ENCODE measurements around the gene FOXJ1. TPM values are rescaled to one million over a fixed set of nuclear protein-coding genes. Genes with fewer than 3 reads are reported as not detected.
A peak's percentile ranks its signal among the peaks of the same experiment; 100 is the strongest.

FOXJ1 gene
- total and polyA plus RNA-seq, 2 experiments from 2014 or later, result 0.12 to 0.18 TPM

DNA sequence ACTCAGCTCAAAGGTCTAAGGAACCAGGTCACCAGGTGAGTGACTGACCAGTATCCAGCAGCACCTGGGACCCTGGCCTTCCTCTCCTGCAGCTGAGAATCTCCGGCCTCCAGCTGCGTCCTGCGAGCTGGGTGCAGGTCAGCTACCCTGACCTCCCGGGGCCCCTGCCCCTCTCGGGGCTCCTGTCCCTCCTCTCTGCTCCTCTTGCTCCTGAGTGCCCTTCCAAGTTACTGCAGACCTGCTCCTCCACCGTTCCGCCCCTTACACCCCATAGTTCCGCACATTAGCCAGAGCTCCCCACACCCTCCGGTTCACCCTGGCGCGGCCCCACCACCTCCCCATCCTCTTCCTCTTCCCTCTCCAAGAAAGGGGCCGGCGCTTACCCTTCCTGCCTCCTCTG, 10.6 kb downstream of the FOXJ1 start:
- H3K36me3 ChIP-seq, result no peaks in the 10 kb centered on the region
- peaks cover 70% of the 10 kb centered on the region for H3K27me3 ChIP-seq
- H3K9me3 ChIP-seq (ENCODE audit: low read depth), result no peaks in the 10 kb centered on the region
- no peaks in the 10 kb centered on the region for H3K4me1 ChIP-seq (ENCODE audit: low read depth)
- H3K27ac ChIP-seq, result no peak overlapping the region
- TF ChIP-seq, protein P1, sequence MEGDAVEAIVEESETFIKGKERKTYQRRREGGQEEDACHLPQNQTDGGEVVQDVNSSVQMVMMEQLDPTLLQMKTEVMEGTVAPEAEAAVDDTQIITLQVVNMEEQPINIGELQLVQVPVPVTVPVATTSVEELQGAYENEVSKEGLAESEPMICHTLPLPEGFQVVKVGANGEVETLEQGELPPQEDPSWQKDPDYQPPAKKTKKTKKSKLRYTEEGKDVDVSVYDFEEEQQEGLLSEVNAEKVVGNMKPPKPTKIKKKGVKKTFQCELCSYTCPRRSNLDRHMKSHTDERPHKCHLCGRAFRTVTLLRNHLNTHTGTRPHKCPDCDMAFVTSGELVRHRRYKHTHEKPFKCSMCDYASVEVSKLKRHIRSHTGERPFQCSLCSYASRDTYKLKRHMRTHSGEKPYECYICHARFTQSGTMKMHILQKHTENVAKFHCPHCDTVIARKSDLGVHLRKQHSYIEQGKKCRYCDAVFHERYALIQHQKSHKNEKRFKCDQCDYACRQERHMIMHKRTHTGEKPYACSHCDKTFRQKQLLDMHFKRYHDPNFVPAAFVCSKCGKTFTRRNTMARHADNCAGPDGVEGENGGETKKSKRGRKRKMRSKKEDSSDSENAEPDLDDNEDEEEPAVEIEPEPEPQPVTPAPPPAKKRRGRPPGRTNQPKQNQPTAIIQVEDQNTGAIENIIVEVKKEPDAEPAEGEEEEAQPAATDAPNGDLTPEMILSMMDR (IDR thresholded peaks at IDR 0.05; ENCODE audit: low read depth, low read length), result no peak
- DNase-seq (ENCODE audit: low read depth in 1 of 2, low spot score in 1 of 2), result no peak
- no peak overlapping the region for H3K4me3 ChIP-seq

DNA sequence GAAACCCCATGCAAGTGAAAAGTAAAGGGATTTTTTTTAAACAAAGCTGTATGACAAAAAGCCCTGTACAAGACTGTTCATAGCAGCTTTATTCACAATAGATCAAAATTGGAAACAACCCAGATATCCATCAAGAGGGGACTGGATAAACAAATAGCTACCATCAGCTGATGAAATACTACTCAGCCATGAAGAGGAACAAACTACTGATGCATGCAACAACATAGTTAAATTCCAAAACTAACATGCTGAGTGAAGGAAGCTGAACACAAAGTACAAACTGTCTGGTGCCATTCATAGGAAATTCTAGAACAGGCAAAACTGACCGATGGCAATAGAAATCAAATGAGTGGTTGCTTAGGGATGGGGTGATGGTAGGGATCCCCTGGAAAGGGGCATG, 15.1 kb downstream of the FOXJ1 start:
- H3K9me3 ChIP-seq (ENCODE audit: low read depth), result no peaks in the 10 kb centered on the region
- no peaks in the 10 kb centered on the region for H3K4me1 ChIP-seq (ENCODE audit: low read depth)
- H3K27me3 ChIP-seq, result peaks cover 24% of the 10 kb centered on the region
- DNase-seq (ENCODE audit: low read depth in 1 of 2, low spot score in 1 of 2), result no peak
- no peak overlapping the region for H3K4me3 ChIP-seq
- TF ChIP-seq, protein P1 (IDR thresholded peaks at IDR 0.05; ENCODE audit: low read depth, low read length), result no peak
- no peaks in the 10 kb centered on the region for H3K36me3 ChIP-seq
- no peak overlapping the region for H3K27ac ChIP-seq

DNA sequence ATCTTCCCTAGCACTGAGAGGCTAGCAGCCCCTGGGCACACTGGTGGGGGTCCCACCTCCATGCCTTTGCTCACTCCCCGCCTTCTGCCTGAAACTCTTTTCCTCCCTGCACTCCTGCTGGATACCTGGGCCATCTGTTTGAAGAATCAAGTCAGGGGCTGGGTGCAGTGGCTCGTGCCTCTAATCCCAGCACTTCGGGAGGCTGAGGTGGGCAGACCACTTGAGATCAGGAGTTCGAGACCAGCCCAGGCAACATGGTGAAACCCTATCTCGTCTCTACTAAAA, 15.7 kb downstream of the FOXJ1 start:
- no peak overlapping the region for H3K27ac ChIP-seq
- no peaks in the 10 kb centered on the region for H3K36me3 ChIP-seq
- no peak for DNase-seq (ENCODE audit: low read depth in 1 of 2, low spot score in 1 of 2)
- peaks cover 19% of the 10 kb centered on the region for H3K27me3 ChIP-seq
- no peak overlapping the region for H3K4me3 ChIP-seq
- H3K4me1 ChIP-seq (ENCODE audit: low read depth), result no peaks in the 10 kb centered on the region
- TF ChIP-seq, protein P1 (IDR thresholded peaks at IDR 0.05; ENCODE audit: low read depth, low read length), result no peak
- no peaks in the 10 kb centered on the region for H3K9me3 ChIP-seq (ENCODE audit: low read depth)

DNA sequence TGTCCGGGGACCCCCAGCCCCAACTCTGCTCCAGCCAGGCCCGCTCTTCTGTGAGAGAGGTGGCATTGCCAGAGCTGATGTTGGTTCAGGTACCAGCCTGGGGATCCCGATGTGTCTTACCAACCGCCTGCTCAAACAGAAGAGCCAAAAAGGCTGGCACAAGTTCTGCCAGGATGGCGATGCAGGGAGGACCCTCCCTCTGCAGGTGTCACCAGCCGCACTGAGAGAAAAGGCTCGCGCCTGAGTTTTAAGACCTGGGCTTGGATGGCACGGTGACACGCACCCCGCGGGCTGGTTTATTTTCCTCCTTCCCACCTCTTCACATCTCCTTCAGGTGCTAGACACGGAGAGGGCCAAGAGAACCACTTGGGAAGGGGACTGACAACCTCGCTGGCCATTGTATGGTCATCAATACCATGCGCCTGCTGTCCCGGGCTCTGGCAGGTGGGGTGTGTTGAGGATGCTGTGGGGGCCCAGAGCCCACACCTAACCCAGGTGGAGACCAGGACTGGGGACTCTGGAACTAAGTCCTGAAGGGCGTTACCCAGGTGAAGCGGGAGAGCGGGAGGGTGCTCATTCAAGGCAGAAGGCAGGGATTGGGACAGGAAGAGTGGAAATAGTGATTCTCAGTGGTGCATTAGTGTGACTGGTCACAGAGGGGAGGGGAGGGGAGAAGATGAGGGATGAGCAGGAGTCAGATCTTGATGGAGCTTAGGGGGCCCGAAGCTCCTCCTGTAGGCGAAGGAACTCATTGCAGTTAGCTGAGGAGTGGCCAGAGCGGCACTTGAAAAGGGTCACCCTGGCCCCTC, 16.3 kb downstream of the FOXJ1 start:
- Histone ChIP-seq H3K4me1 (ENCODE audit: low read depth) (no peaks in the 10 kb centered on the region), H3K27ac (no peak overlapping the region), H3K9me3 (ENCODE audit: low read depth) (no peaks in the 10 kb centered on the region), H3K27me3 (peaks cover 13% of the 10 kb centered on the region), H3K4me3 (no peak overlapping the region), H3K36me3 (no peaks in the 10 kb centered on the region)
- TF ChIP-seq, protein P1 (IDR thresholded peaks at IDR 0.05; ENCODE audit: low read depth, low read length), result peak; percentile 41
- no peak for DNase-seq (ENCODE audit: low read depth in 1 of 2, low spot score in 1 of 2)

DNA sequence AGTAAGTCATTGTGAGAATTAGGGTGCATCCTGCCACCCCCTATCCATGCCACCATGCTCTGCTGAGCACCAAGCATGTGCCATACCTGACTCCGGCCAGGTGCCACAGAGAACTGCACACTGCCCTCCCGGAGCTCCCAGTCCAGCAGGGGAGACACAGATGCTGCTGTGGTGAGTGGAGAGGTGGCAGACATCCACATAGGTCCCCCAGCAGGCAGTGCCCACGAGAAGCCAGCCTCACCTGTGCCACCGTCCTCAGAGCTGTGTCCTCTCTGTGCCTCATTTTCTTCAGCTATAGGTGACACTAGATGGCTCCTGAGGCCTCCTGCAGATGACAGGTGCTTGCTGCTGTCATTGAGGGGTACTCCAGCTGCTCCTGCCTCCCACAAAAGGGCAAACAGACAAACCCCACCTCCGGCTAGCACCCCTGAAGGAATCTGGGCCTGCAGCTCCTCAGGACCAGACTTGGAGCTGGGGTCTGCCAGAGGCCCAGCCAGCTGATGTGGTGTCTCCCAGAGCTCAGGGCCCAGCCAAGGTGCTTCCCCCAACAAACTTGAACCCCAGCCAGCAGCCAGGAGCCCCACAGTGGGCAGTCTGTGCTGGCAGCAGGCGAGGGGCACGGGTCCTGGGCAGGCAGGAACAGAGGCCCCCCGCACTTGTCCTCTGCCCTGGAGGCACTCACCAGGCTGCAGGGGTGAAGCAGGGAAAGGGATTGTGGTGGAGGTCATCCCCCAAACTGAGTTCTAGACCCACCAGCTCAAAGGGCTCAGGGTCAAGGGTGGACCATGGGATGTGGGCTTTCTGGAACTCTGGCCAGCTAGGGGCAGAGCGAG, 17.1 kb downstream of the FOXJ1 start:
- H3K36me3 ChIP-seq, result no peaks in the 10 kb centered on the region
- H3K27me3 ChIP-seq, result peaks cover 8% of the 10 kb centered on the region
- no peak overlapping the region for H3K4me3 ChIP-seq
- TF ChIP-seq, protein P1 (IDR thresholded peaks at IDR 0.05; ENCODE audit: low read depth, low read length), result no peak
- no peaks in the 10 kb centered on the region for H3K9me3 ChIP-seq (ENCODE audit: low read depth)
- H3K27ac ChIP-seq, result no peak overlapping the region
- no peaks in the 10 kb centered on the region for H3K4me1 ChIP-seq (ENCODE audit: low read depth)
- DNase-seq (ENCODE audit: low read depth in 1 of 2, low spot score in 1 of 2), result no peak

Data from cardiac muscle cell (in vitro differentiated cells and primary cell).